Measurements from ENCODE around the gene HMCN1. TPM values are rescaled to one million over a fixed set of nuclear protein-coding genes. Genes with fewer than 3 reads are reported as not detected.

Gene HMCN1
- total and polyA plus RNA-seq, 12 donors = 0.56 to 5.8 (median 2.7) TPM

GRCh38 chr1:185917646-185918045 is 183.5 kb downstream of the HMCN1 start:
- 54 to 76% (median 70%) methylated on average over 3 of the region's 3 CpGs for WGBS, 4 donors
- no peak overlapping the region for H3K4me3 ChIP-seq
- peak in 6 of 7 donors; percentile 14 to 41 (median 27) for DNase-seq
- no peaks in the 10 kb centered on the region for H3K36me3 ChIP-seq (replicated peaks in 1 of 2)
- intact Hi-C loops (cut with DNase I) = no loop called here
- H3K4me1 ChIP-seq (replicated peaks in 1 of 2) = no peaks in the 10 kb centered on the region
- no peak overlapping the region for H3K27ac ChIP-seq
- no peaks in the 10 kb centered on the region for H3K27me3 ChIP-seq
- H3K9me3 ChIP-seq (replicated peaks in 1 of 3) = no peaks in the 10 kb centered on the region
- TF ChIP-seq CTCF (IDR thresholded peaks at IDR 0.05) = no peak
- TF ChIP-seq POLR2A (IDR thresholded peaks at IDR 0.05) = no peak

DNA sequence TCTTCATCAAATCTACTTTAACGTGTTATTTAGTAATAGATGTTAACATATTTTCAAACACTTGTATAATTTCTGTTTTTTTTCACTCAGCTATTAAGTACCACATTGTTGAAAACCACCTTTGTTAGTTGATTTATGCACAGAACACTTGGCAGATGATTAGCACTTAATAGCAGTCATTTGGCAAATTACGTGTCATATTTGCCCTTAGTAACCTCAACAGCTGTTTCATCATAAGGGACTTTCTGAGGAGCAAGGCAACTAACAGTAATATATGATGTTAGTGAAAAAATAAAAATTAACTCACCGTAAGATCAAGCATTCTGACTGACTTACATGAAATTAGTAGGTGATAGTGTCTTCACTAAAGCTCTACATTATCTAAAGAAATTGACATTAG is 186.4 kb downstream of the HMCN1 start:
- intact Hi-C loops (cut with DNase I) = no loop called here
- H3K9me3 ChIP-seq (replicated peaks in 1 of 3) = no peaks in the 10 kb centered on the region
- DNase-seq = no peak
- no peak overlapping the region for H3K4me3 ChIP-seq
- no peak for TF ChIP-seq CTCF (IDR thresholded peaks at IDR 0.05)
- TF ChIP-seq POLR2A (IDR thresholded peaks at IDR 0.05) = no peak
- H3K4me1 ChIP-seq (replicated peaks in 1 of 2) = no peaks in the 10 kb centered on the region
- no peaks in the 10 kb centered on the region for H3K36me3 ChIP-seq (replicated peaks in 1 of 2)
- H3K27me3 ChIP-seq = no peaks in the 10 kb centered on the region
- WGBS, 4 donors = 60 to 76% (median 64%) methylated on average over 3 of the region's 3 CpGs
- no peak overlapping the region for H3K27ac ChIP-seq

- no peaks in the 10 kb centered on the region for H3K9me3 ChIP-seq (replicated peaks in 1 of 3)
- DNase-seq = no peak
- intact Hi-C loops (cut with DNase I) = no loop called here
- no peaks in the 10 kb centered on the region for H3K27me3 ChIP-seq
- H3K4me3 ChIP-seq = no peak overlapping the region
- TF ChIP-seq CTCF (IDR thresholded peaks at IDR 0.05) (no peak), POLR2A (IDR thresholded peaks at IDR 0.05) (no peak)
- H3K27ac ChIP-seq = no peak overlapping the region
- WGBS, 4 donors = 83 to 93% (median 88%) methylated on average over 1 of the region's 1 CpG
- no peaks in the 10 kb centered on the region for H3K36me3 ChIP-seq (replicated peaks in 1 of 2)
- H3K4me1 ChIP-seq (replicated peaks in 1 of 2) = no peaks in the 10 kb centered on the region
Measured at GRCh38 chr1:185921636-185922035, 187.4 kb downstream of the HMCN1 start.

DNA sequence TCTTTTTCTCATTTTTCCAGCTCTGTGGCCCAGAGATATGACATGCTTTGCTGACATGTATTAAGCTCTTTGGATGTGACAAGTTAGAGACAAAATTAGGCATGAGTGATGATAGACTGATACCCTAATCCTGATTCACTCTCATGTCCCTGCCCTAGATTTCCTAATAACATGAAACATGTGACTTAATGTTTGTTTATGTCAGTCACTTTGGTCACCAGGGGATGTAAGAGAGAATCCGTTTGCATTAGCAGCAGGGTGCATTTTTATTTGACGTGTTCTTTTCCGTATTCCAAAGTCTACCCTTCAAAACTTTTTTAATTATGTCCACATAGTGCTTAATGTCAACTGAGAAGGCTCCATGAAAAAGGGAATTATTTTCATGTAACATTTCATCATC is 192.4 kb downstream of the HMCN1 start:
- intact Hi-C loops (cut with DNase I) = no loop called here
- H3K9me3 ChIP-seq (replicated peaks in 1 of 3) = no peaks in the 10 kb centered on the region
- no peak overlapping the region for H3K4me3 ChIP-seq
- no peak overlapping the region for H3K27ac ChIP-seq
- H3K4me1 ChIP-seq (replicated peaks in 1 of 2) = no peaks in the 10 kb centered on the region
- no peak for TF ChIP-seq CTCF (IDR thresholded peaks at IDR 0.05)
- TF ChIP-seq POLR2A (IDR thresholded peaks at IDR 0.05) = no peak
- 54 to 67% (median 61%) methylated on average over 3 of the region's 3 CpGs for WGBS, 4 donors
- H3K27me3 ChIP-seq = no peaks in the 10 kb centered on the region
- H3K36me3 ChIP-seq (replicated peaks in 1 of 2) = no peaks in the 10 kb centered on the region
- no peak for DNase-seq

Data from adrenal gland (tissue), 12 donors.